HS-27A (cell line): ENCODE data around the gene TMEM178A.
A peak's percentile ranks its signal among the peaks of the same experiment; 100 is the strongest.
"Not testable (repeated sequence)": the region's sequence is repeated elsewhere in the genome, so short reads cannot be mapped to it uniquely, and the experiment has no call there.

ENCODE experiments used
- DNase-seq: peaks from one replicate; pipeline ENCODE4 v3.0.0-alpha.2; 2012; ENCODE audit warnings: low read depth, missing footprints

The TMEM178A gene

DNA sequence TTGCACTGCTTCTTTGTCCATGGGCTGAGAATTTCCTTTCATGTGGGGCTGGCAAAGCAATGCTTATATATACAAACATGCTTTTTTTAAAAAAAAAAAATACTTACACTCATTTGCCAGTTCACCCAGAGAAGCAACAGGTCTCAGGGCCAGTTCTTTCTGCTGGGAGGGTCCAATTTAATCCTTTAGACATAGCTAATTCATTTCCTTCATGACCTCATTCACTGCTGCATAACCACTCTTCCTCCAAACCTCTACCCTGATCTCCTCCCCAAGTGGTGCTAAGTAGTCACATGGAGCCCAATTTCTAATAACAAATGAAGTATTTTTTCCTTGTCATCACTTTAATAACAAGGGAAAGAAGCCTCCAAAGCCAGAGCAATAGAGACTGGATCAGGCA lies 17.1 kb upstream of the TMEM178A start:
- DNase-seq = no peak

DNA sequence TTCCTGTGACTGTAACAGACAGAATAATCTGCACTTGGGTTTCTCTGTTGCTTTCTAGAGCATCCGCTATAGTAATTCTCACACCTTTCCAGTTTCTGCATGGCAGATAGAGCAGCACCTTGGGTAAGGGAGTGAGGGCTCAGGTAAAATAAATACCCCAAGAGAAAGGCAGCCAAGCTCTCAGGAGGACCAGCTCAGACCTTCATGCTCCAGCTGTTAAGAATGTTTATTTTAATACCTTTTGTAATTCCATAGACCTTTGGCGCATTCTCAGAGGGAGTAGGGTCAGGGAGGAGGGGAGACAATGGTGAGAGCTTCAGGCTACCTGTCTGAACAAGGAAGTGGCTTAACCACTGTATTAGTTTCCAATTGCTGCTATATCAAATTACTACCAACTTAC lies 16.2 kb upstream of the TMEM178A start:
- no peak for DNase-seq

DNA sequence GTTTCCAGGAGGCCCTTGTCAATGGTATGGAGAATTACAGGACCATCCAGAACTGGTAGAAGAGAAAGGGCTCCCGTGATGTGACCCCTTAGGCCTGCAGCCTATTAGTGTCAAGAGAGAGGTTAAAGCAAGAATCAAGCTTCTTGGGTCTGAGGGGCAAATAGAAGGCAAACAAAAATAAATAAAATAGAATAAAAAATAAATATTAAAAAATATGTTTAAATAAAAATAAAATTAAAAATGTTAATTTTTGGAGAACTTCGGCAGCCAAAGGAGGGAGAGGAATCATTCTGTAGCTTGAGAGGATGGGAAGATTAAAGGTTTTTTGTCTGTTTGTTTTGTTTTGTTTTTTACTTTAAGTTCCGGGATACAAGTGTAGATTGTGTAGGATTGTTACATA lies 15.2 kb upstream of the TMEM178A start:
- DNase-seq = no peak

DNA sequence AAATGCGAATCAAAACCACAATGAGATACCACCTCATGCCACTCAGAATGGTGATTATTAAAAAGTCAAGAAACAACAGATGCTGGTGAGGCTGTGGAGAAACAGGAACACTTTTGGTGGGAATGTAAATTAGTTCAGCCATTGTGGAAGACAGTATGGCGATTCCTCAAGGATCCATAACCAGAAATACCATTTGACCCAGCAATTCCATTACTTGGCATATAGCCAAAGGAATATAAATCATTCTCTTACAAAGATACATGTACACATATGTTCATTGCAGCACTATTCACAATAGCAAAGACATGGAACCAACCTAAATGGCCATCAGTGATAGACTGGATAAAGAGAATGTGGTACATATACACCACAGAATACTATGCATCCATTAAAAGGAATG lies 9.5 kb upstream of the TMEM178A start:
- DNase-seq = not testable (repeated sequence)

DNA sequence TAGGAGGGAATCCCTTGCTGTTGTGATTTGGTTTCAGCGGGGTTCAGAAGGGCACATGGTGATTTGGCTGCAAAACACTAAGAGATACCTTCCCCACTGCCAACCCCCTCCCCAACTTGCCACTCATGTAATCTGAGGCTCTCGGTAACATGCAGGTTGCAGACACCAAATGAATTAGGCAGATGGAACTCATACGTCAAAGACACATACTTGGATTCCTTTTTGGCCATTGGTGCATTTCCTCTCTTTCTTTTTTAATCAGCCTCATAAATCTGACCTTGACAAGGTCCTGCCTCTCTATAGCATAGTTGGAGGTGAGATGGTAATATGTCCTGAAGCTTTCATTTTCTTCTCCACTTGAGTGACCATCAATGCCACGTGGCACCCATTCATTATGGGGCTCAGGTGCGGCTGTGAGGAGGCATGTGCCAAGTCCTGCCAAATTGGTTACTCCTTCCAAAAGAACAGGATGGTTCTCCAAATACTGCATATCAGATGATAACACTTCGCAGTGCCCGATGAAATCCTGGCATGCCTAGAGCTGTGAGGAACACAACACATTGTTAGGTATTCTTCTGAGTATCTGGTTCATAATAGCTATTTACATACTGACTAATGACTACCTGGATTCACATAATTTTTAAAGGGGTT lies 8.3 kb upstream of the TMEM178A start:
- no peak for DNase-seq

DNA sequence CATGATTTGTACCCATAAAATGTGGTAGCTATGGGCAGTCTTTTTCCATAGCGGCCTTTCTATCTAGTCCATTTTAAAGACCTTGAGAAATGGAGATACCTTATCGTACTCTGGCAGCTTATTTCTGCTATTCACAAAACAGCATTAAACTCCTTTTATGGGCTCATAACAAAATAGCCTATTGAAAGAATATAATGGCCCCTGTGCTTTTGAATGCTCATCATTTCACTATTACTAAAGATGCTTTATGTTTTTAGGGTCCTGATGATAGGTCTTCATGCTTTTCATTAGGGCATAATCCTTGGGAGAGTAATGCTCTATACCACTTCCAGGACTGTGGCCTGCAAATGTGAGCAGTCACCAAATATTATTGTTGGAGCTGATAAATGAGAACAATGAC lies 7.3 kb upstream of the TMEM178A start:
- DNase-seq = no peak

DNA sequence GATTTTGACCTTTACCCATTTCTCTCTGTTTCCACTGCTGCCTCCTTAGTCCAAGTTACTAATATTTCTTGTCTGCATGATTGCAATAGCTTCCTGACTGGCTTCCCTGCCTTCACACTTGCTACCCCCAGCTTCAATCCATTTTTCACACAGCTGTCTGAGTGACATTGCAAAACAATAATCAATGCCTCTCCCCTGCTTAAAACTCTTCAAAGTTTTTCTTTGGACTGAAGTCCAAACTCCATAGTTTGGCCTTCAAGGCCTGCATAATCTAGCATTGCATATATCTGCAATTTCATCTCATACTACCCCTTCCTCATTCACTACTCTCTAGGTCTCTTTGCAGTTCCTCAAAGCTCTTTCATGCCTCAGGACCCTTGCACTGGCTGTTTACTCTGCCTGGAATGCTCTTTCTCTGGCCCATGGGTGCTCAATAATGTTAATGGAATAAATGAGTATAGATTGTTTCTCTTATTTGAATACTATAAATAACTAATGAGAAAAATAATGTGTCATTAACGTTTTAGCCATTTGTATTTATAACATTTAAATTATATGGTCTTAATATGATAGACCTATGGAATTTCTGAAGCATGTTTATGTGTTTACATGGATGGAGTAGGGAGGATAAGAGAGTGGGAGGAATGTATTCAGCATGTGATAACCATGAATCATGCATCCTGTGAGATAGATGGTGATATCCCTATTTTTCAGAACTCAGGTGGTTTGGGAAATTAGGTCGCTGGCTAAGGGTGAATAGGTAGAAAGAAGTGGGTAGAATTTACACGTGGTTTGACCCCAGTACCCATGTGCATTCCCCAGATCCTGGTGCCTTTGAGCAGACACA lies 5.7 kb upstream of the TMEM178A start:
- no peak for DNase-seq

DNA sequence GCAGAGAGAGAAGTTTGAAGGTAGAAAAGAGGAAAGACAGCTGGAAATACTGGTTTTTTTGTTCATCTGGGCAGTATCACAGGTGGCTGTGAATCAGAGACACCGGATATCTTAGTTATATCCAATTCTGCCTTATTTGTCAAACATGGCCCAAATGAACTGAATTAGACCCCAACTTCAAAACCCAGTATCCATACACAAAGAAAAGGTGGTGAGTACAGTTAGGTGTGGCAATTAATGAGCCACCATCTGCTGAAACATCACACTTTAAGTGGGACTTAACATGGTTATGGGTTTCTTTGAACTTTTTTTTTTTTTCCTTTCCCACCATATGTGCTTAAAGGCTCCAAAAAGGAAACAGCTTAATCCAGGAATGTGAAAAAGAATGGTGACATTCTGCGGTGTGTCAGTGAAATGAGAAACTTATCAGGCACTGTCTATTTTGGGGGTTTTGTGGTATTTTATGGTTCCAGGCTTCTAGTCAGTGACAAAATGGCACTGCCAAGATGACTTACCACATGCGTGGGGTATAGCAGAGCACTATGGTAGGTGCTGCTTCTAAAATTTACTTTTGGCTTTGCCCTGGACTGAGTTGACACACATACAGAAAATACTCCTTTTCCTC lies 5.0 kb upstream of the TMEM178A start:
- peak; percentile 19 for DNase-seq

DNA sequence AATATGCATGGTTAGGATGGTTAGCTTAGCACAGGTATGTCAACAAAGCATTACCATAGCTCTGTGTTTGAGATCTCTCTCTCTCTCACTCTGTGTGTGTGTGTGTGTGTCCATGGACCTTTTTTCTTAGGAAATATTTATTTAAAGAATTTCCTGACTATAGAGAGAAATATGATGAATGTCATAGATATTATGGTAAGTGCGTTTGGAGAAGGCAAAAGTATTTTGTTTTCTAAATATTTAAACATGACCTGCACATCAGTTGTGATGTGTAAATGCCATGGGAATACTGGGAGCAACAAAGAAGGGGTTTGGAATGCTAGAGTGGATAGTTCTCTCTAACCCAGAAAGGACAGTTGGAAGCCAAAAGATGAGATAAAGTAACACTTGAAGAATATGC lies 3.9 kb upstream of the TMEM178A start:
- no peak for DNase-seq

DNA sequence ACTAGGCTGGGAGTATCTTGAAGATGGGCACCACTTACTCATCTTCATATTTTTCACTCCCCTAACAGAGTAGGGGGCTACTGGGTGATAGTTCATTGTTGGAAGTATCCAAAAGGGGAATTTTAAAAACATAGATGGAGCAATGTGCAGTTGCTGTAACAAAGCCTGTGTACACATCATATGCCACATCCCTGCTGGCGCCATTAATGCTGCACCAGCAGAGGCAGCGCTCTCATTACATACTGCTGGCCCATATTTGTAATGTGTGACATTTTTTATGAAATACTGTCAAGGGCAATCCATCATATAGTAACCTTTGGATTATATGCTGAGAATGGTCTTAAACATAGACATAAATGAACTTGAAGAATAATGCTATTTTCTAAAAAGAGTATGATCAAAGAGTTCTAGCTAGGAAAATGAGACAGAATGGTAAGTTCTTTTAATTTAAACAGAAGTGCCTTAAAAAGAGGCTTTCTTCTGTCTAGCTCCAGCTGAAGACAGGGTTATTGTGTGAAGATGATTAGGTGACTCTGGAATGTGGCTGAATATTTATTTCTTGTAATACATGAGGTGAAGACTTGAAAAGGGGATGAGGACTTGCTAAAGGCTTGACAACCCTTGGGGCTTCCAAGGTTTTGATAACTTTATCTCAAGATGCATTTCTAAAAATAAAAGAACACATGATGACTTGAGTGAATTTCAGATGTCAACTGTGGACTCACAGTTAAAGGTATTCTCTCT lies 2.4 kb upstream of the TMEM178A start:
- DNase-seq = no peak

DNA sequence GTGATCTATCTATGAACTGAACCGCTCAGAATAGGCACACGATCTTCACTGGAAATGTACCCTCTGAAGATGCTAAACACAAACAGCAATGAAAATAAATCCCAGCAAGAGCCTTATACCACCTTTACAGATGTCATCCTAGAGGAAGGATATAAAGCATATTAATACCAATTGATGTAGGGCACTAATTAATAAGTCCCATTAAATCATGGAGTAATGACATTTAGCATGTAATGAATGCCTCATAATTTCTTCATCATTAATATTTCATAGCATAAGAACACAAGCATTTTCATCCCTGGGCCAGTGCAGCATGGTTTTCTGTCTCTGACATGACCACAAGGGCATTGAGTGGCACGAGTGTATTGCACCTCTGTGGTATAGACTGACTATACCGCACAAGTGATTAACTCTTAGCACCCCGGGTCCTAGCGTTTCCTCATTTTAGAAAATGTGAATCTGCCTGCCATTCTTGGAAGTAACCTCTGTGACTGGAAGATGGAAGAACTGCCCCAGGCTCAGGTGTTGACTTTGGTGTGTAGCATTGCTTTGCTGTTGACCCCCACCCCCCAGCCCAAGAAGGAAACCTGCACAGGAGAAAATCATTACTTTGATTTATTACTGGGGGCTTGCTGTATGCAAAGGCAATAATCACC lies 1.4 kb upstream of the TMEM178A start:
- no peak for DNase-seq

DNA sequence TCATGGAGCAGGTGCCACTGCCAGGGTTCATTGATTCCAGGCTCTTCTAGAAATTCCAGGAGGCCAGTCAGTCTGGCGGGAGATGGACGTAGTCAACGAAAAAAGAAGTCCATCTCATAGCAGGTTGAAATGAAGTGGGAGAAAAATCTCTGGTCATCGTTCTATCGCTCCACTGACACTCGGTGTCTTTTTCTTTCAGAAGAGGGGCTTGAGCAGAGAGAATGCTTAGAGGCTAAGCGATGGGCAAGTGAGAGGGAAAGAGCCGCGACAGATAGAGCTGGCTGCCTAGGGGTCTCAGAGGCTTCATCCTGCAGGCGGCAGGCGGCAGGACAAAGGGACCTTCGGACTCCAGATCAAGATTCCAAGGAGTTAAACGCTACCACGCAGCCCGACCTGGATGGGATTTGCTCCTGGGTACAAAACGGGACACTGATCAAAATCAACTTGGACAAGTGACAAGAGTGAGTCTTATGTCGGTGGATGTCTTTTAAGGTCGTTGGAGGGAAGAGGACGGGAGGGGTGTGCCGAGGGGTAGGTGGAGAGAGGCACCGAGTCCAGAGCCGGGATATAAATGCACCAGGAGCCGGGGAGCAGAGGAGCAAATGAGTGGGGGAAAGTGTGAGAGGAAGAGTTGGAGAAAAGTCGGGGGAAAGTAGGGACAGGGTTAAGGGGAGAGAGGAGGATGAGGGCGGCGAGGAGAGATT lies 677 bp upstream of the TMEM178A start:
- no peak for DNase-seq

DNA sequence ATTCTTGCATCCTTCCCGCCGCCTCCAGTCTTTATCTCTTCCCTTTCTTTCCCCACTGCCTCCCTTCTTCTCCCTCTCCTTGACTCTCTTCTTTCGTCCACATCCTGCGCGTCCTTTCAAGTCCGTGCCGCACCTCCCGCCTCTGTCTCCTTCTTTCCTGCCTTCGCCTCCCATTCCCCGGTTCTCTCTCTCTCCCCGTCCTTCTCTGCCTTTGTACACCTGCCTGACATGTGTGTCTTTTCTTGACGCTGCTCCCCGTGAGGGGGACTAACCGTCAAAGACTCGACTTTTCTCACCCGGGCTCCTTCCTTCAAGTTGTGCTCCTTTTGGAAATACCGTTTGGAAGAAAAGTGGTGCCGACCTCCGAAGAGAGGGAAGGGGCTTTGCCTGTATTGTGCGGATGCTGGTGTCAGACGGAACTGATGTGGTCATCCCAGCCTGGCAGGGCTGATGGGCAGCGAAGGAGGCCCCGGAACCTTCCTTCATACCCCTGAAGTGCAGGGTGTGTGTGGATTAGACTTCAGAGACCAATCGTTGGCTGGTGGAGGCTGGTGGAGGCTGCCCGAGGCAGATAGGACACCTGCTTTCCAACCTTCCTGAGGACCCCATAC lies 879 bp downstream of the TMEM178A start:
- DNase-seq = no peak

DNA sequence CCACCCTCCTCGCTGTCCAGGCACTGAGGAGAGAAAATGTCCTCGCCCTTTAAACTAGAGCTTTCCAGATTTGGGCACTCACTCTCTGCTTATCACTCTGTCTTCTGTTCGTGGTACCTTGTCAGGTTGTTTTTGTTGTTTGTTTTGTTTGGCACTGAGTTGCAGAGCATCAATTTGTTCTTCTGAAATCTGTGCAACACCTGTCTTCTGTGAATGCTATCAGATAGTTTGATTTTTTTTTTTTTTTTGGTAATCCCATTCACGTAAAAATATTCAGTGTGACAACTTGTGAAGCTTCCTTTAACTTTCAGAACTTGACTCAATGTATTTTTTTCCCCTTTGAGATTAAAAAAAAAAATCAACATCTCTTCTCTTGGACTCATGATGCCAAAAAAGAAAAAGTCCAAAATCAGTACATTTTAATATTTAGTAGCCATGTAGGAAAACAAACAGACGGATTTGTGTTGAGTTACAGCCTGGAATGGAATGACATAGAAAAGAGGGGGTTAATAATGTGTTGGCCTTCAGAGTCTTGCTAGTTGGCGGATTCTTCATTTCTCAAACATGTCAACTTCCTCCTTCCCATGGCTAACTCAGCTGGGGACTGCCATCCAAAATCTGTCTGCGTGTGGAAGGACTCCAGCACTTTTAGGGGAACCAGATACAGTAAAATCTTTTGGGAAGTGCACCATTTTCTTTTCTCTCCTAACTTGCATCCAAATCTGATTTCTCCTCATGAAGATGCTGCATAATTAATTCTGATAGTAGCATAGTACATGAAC lies 1.6 kb downstream of the TMEM178A start:
- DNase-seq = no peak

DNA sequence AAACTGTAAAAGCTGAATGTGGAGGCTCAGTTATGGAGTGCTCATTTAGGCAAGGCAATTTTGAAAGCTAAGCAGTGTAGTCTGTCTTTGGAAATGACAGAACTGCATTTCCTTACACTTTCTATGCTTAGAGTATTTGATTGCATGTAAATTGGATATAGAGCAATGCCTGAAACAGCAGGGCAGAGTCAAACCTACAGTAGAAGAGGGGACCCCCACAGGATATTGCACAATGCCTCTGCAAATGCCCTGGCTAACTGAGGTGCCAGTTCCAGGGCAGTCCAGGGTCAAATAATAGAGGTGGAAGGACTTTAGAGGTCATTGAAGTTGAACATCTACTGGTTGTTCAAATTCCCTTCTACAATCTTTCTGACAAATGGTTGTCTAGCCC lies 2.2 kb downstream of the TMEM178A start:
- DNase-seq = no peak

DNA sequence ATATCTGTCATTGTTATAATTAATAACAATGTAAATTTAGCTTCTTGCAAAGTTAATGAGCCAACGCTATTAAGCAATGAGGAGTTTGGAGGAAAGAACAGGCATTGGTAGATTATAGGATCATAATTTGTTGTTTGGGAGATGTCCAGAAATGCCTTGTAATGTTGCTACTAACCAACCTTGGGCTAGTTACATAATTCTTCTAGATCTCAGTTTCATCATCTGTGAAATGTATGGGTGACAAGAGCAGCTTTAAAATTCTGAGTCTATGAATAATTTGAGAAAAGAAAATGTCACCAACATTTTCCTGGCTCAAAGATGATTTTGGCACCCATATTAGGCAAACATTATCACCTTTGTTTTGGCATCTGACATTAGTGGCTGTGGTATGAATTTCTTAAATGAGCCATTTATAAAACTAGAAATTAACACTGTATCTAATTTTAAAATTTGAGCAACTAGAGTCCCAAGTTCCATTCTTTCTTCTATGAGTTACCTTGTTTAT lies 2.9 kb downstream of the TMEM178A start:
- no peak for DNase-seq

DNA sequence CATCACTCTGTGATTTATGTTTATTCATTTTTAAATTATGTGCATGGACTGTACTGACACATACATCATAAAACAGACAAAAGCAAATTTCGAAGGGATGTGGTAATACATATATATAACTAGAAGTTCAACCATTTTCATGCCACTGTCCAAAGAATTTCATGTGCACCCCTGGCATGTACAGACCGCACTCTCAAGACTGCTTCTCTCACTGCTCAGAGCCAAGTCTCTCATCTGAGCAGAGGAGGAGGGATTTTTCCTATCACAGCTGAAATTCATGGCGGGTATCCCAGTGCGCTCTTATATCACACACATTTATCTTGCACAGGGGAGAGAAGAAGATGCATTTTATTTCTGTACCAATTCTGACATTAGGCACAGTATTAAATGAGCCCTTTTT lies 5.9 kb downstream of the TMEM178A start:
- no peak for DNase-seq

DNA sequence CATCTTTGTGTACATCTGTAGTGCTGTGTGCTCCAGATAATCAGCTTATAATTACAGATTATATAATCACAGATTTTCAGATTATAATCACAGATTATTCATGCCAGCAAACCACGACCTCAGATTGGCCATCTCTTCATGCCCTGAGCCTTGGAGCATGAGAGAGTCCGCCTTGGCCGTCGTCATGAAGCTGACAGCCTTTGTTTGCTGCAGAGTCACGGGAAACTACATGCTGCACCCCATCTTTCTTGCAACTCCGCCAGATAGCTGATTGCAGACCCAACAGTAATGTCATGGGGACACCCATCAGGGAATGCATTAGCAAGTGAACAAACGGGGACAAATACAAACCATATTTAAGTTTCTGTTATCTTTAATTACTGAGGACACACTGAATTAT lies 7.3 kb downstream of the TMEM178A start:
- no peak for DNase-seq

DNA sequence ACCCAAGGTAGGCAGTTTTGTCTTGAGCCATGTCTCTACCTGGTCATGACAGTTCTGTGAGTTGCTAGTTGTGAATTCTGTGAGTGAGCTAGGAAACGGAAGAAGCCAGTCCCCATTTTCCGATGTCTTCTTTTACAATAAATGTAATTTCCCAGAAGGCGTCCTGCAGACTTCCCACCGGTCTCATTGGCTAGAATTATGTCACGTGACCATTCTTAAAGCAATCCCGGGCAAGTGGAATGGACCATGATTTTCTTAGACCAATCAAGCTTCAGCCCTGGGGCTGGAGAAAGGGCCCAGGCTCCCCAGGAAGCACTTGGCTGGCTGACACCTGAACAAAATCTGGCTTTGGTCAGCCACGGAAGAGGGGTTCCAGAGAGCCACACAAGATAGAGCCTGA lies 10.6 kb downstream of the TMEM178A start:
- no peak for DNase-seq

DNA sequence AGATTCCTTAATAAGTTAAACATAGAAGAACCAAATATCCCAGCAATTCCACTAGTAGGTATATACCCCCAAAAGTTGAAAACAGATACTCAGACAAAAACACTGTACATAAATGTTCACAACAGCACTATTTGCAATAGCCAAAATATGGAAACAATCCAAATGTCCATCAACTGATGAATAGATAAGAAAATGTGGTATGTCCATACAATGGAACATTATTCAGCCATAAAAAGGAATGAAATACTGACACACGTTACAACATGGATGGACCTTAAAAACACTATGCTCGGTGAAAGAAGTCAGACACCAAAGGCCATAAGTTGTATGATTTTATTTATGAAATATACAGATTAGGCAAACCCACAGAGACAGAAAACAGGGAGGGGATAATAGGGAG lies 12.5 kb downstream of the TMEM178A start:
- no peak for DNase-seq
